AG09309 (cell line): ENCODE results near the gene DCAF11.
"Not testable (repeated sequence)": the region's sequence is repeated elsewhere in the genome, so short reads cannot be mapped to it uniquely, and the experiment has no call there.

Source experiments
- DNase-seq: peaks from one replicate; pipeline ENCODE4 v3.0.0-alpha.2; 2010; ENCODE audit warnings: low read depth
- H3K4me3 ChIP-seq: 2 replicates; pipeline ENCODE4 v1.5.1; 2011; ENCODE audit warnings: mild to moderate bottlenecking, low read depth, low read length, moderate library complexity; ENCODE audit not compliant: control insufficient read depth
- TF ChIP-seq, protein P1 (sequence below): IDR thresholded peaks from 2 replicates; pipeline ENCODE4 v1.5.1; 2011; ENCODE audit warnings: mild to moderate bottlenecking, low read depth, low read length, inconsistent platforms; ENCODE audit not compliant: insufficient read depth, control insufficient read depth; ENCODE audit errors: missing control alignments

The DCAF11 gene

DNA sequence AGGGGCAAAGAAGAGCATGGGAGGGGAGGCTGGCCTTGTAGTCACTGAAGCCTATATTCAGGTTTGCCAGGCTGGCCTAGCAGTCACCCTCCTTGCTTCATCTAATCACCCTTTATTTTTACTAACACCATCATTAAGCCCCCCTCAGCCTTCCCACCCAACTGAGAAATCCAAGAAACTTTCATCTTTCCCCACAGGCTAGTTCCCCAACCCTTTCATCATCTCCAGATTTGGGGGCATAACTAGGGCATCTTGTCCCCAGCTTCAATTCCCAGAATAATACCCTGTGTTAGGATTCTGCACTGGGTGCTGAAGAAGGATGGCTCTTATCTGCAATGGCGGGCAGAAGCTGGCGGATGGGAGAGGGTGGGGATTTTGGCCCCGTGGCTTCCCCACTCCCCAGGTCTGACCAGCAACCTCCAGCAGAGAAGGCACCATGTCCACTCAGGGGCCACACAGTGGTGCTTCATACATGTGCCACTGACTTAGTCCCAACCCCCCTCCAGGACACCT lies 13.5 kb upstream of the DCAF11 start:
- TF ChIP-seq, protein P1, sequence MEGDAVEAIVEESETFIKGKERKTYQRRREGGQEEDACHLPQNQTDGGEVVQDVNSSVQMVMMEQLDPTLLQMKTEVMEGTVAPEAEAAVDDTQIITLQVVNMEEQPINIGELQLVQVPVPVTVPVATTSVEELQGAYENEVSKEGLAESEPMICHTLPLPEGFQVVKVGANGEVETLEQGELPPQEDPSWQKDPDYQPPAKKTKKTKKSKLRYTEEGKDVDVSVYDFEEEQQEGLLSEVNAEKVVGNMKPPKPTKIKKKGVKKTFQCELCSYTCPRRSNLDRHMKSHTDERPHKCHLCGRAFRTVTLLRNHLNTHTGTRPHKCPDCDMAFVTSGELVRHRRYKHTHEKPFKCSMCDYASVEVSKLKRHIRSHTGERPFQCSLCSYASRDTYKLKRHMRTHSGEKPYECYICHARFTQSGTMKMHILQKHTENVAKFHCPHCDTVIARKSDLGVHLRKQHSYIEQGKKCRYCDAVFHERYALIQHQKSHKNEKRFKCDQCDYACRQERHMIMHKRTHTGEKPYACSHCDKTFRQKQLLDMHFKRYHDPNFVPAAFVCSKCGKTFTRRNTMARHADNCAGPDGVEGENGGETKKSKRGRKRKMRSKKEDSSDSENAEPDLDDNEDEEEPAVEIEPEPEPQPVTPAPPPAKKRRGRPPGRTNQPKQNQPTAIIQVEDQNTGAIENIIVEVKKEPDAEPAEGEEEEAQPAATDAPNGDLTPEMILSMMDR: no peak
- no peak overlapping the region for H3K4me3 ChIP-seq
- no peak for DNase-seq

DNA sequence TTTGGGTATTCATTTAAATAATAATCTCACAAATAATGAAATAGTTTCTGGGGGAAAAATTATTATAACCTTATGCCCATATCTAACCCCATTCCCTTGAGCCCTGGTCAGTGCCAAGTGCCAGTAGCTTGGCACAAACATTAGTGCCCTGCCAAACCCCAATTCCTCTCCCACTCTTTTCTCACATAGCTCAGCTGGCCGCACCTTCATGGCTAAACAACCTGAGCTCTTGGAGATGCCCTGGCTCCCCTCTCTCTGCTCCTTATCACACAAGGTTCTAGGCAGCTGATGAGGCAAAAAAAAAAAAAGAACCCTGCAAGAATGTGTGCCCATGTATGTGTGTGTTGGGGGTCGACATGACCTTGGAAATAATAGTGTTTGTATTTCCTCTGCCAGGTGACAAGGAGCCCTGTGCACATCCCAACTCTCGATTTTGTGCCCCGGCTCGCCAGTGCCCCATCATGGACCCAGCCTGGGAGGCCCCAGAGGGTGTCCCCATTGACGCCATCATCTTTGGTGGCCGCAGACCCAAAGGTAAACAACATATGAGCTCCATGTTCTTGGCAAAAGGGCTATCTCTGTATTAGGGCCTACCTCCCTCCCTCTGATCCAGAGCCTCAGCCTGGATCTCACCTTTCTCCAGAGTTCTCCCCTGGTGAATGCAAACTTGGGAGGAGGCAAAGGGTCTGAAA lies 12.1 kb upstream of the DCAF11 start:
- no peak overlapping the region for H3K4me3 ChIP-seq

DNA sequence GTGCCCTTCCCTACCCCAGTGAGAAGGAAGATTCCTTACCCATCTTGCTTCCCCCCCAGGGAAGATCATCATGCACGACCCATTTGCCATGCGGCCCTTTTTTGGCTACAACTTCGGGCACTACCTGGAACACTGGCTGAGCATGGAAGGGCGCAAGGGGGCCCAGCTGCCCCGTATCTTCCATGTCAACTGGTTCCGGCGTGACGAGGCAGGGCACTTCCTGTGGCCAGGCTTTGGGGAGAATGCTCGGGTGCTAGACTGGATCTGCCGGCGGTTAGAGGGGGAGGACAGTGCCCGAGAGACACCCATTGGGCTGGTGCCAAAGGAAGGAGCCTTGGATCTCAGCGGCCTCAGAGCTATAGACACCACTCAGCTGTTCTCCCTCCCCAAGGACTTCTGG lies 11.1 kb upstream of the DCAF11 start:
- TF ChIP-seq, protein P1: no peak
- no peak overlapping the region for H3K4me3 ChIP-seq
- DNase-seq: no peak

More for the DNA sequence above, 12.1 kb upstream of the DCAF11 start:
- DNase-seq: no peak
- TF ChIP-seq, protein P1: no peak

DNA sequence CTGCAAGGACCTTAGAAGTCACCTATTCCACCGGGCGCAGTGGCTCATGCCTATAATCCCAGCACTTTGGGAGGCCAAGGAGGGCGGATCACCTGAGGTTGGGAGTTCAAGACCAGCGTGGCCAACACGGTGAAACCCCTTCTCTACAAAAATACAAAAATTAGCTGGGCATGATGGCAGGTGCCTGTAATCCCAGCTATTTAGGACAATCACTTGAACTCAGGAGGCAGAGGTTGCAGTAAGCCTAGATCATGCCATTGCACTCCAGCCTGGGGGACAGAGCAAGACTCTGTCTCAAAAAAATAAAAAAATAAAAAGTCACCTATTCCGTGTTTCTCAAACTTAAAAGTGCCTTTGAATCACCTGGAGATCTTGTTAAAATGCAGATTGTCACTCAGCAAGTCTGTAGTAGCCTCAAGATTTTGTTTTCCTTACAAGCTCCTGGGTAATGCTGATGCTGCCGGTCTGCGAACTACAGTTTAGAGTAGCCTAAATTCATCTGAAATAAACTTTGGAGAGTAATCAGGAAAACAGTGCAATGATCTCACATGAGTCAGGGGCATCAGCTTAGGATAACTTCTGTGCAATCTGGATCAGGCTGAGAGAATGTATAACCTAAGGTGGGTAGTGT lies 8.9 kb upstream of the DCAF11 start:
- not testable (repeated sequence) for H3K4me3 ChIP-seq, DNase-seq

DNA sequence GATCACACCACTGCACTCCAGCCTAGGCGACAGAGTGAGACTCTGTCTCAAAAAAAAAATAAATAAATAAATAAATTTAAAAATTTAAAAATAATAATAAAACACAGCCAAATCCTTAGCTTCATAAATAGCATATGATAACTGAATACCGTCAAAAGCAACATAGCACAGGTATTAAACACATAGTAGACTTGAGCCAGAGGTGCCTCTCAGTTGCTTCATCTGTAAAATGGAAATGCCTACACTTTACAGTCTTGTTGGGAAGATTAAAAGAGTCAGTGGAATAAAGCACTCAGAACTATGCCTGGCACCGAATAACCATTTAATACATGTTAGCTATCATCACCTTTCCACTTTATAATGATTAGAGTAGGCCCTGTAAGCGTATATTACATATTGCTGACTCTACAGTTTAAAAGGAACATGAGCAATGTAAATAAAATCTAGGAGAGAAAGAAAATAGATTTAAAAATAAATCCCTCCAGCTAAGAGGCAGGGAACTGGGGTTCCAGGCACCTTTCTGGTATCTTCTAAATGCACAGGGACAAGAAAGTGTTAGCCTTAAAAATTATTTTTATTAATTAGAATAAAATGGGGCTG lies 7.8 kb upstream of the DCAF11 start:
- TF ChIP-seq, protein P1: no peak
- no peak for DNase-seq
- H3K4me3 ChIP-seq: no peak overlapping the region

DNA sequence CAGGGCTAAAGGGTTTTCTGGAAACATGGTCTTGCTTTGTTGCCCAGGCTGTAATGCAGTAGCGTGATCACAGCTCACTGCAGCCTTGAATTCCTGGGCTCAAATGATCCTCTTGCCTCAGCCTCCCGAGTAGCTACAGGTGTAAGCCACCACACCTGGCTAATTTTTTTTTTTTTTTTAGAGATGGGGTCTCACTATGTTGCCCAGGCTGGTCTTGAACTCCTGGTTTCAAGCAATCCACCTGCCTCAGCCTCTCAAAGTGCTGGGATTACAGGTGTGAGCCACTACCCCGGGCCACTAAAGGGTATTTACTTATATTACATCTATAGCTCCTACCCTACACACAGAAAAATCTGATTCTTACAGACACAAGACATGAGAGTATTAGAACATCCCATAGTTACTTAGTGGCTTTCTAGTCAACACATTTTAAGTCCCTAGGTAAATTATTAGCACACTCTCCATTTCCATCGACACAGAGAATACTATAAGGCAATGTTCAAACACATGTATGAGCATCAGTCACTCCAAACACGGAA lies 6.2 kb upstream of the DCAF11 start:
- H3K4me3 ChIP-seq: no peak overlapping the region

More for the DNA sequence above, 6.2 kb upstream of the DCAF11 start:
- no peak for DNase-seq
- TF ChIP-seq, protein P1: no peak
